ENCODE data around the gene UCP3.

DNA sequence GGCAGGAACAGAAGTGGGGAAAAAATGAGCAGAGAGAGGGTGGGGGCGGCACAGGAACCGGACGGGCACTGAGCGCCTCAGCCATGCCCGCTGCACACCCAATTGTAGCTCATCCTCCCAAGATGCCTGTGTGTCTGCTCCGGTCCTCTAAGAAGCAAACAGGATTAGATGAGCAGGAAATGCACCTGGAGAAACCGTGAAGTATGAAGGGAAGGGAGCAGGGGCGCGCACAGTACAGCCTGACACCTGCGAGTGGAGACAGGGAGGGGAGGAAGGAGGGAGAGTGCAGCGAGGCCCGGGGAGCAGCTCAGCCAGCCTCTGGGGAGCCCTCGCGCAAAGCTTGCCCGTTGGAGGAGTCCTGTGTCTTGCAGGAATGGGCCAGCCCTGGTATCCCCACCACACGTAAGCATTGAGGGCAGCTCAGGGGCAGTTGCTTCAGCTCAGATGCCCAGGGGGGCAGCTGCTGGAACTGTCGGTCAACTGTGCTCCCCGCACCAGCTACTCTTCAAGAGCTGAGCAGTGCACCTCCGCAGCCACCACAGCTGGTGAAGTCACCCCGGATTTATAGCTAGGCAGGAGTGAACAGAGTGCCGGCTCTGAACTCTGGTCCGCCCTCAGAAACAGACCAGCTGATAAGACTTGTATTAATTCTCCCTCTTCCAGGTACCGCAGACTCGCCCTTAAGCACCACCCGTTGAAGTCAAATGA is 51.1 kb downstream of the UCP3 start:
- TF ChIP-seq POLR2AphosphoS5 (IDR thresholded peaks at IDR 0.05), result no peak
- TF ChIP-seq, protein P1, sequence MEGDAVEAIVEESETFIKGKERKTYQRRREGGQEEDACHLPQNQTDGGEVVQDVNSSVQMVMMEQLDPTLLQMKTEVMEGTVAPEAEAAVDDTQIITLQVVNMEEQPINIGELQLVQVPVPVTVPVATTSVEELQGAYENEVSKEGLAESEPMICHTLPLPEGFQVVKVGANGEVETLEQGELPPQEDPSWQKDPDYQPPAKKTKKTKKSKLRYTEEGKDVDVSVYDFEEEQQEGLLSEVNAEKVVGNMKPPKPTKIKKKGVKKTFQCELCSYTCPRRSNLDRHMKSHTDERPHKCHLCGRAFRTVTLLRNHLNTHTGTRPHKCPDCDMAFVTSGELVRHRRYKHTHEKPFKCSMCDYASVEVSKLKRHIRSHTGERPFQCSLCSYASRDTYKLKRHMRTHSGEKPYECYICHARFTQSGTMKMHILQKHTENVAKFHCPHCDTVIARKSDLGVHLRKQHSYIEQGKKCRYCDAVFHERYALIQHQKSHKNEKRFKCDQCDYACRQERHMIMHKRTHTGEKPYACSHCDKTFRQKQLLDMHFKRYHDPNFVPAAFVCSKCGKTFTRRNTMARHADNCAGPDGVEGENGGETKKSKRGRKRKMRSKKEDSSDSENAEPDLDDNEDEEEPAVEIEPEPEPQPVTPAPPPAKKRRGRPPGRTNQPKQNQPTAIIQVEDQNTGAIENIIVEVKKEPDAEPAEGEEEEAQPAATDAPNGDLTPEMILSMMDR (IDR thresholded peaks at IDR 0.05), result no peak
- no peak for TF ChIP-seq POLR2A (IDR thresholded peaks at IDR 0.05)

Data from prostate gland (tissue), 2 donors.